Endothelial cell (in vitro differentiated cells): ENCODE data around the gene CACNG8. TPM values are rescaled to one million over a fixed set of nuclear protein-coding genes. Genes with fewer than 3 reads are reported as not detected.
A peak's percentile ranks its signal among the peaks of the same experiment; 100 is the strongest.
"Not testable (repeated sequence)": the region's sequence is repeated elsewhere in the genome, so short reads cannot be mapped to it uniquely, and the experiment has no call there.

Experiments
- DNase-seq: peaks from one replicate; pipeline ENCODE4 v3.0.0; 2021; ENCODE audit warnings: low spot score
- H3K27ac Mint-ChIP-seq: one replicate; pipeline ENCODE4 v1.8.0; 2021; ENCODE audit warnings: mixed read lengths, inconsistent platforms; ENCODE audit not compliant: unreplicated experiment
- H3K27me3 Mint-ChIP-seq: one replicate; pipeline ENCODE4 v1.8.0; 2021; ENCODE audit warnings: mild to moderate bottlenecking, moderate library complexity, mixed read lengths, inconsistent platforms; ENCODE audit not compliant: unreplicated experiment
- H3K36me3 Mint-ChIP-seq: one replicate; pipeline ENCODE4 v1.8.0; 2021; ENCODE audit warnings: mild to moderate bottlenecking, low read depth, mixed read lengths, inconsistent platforms; ENCODE audit not compliant: unreplicated experiment
- H3K4me1 Mint-ChIP-seq: one replicate; pipeline ENCODE4 v1.8.0; 2021; ENCODE audit warnings: mild to moderate bottlenecking, mixed read lengths, inconsistent platforms; ENCODE audit not compliant: unreplicated experiment
- H3K4me3 Mint-ChIP-seq: one replicate; pipeline ENCODE4 v1.8.0; 2021; ENCODE audit warnings: mild to moderate bottlenecking, mixed read lengths, inconsistent platforms; ENCODE audit not compliant: unreplicated experiment
- H3K9me3 Mint-ChIP-seq: one replicate; pipeline ENCODE4 v1.8.0; 2021; ENCODE audit warnings: mixed read lengths, inconsistent platforms; ENCODE audit not compliant: unreplicated experiment
- CTCF ChIP-seq: fragments of 200-600 bp; sonication (generic); IDR thresholded peaks from one replicate; pipeline ENCODE4 v1.5.0; 2021; ENCODE audit warnings: antibody characterized with exemption; ENCODE audit not compliant: unreplicated experiment
- total RNA-seq: library from RNA; stranded (reverse); fragmentation: NEBNext Ultra II Directional; extraction: Animal tissue kit (Norgen Biotek cat#: 25700); gene quantifications from one replicate; pipeline ENCODE4 v1.2.1, GENCODE V29; 2021; ENCODE audit not compliant: unreplicated experiment

Gene CACNG8
- total RNA-seq, 1 donor from 2014 or later, result 12.9 TPM

- Mint-ChIP-seq H3K27ac (no peak overlapping the region), H3K27me3 (peaks cover 2% of the 10 kb centered on the region), H3K9me3 (no peaks in the 10 kb centered on the region), H3K36me3 (no peaks in the 10 kb centered on the region), H3K4me1 (no peaks in the 10 kb centered on the region), H3K4me3 (no peak overlapping the region)
- DNase-seq, result no peak
- no peak for TF ChIP-seq CTCF
Measured at GRCh38 chr19:54029301-54029700, 66.6 kb downstream of the CACNG8 start.

GRCh38 chr19:54029930-54030490 lies 67.3 kb downstream of the CACNG8 start:
- Mint-ChIP-seq H3K4me3 (no peak overlapping the region), H3K9me3 (no peaks in the 10 kb centered on the region), H3K4me1 (no peaks in the 10 kb centered on the region), H3K27me3 (peaks cover 2% of the 10 kb centered on the region), H3K36me3 (no peaks in the 10 kb centered on the region), H3K27ac (no peak overlapping the region)
- DNase-seq, result peak; percentile 72
- TF ChIP-seq CTCF, result peak; percentile 66

GRCh38 chr19:54030895-54031586 lies 68.3 kb downstream of the CACNG8 start:
- peak; percentile 24 for DNase-seq
- Mint-ChIP-seq H3K4me1 (peaks cover 4% of the 10 kb centered on the region), H3K27me3 (peaks cover 2% of the 10 kb centered on the region), H3K36me3 (no peaks in the 10 kb centered on the region), H3K9me3 (no peaks in the 10 kb centered on the region), H3K27ac (no peak overlapping the region), H3K4me3 (no peak overlapping the region)
- TF ChIP-seq CTCF, result peak; percentile 51

- Mint-ChIP-seq H3K4me3 (no peak overlapping the region), H3K36me3 (no peaks in the 10 kb centered on the region), H3K4me1 (peaks cover 12% of the 10 kb centered on the region), H3K27me3 (no peaks in the 10 kb centered on the region), H3K27ac (no peak overlapping the region), H3K9me3 (no peaks in the 10 kb centered on the region)
- TF ChIP-seq CTCF, result no peak
- no peak for DNase-seq
Measured at GRCh38 chr19:54035215-54036178, 72.8 kb downstream of the CACNG8 start.

- not testable (repeated sequence) for H3K27ac Mint-ChIP-seq, H3K27me3 Mint-ChIP-seq, H3K36me3 Mint-ChIP-seq, DNase-seq, H3K9me3 Mint-ChIP-seq, H3K4me3 Mint-ChIP-seq
- H3K4me1 Mint-ChIP-seq, result peaks cover 16% of the 10 kb centered on the region
Measured at GRCh38 chr19:54036542-54036941, 73.8 kb downstream of the CACNG8 start.

Other genes starting within 250 kb of the CACNG8 start
- gene NLRP12, start 138.6 kb upstream of the CACNG8 start, total RNA-seq, result 2.1 TPM
- 123 TPM for gene MYADM, start 95.1 kb upstream of the CACNG8 start, total RNA-seq
- gene PRKCG, start 80.7 kb upstream of the CACNG8 start, total RNA-seq, result 0.92 TPM
- gene CACNG7, start 53.7 kb upstream of the CACNG8 start, total RNA-seq, result 0.51 TPM
- 0.21 TPM for gene CACNG6, start 28.7 kb downstream of the CACNG8 start, total RNA-seq
- 2.2 TPM for gene VSTM1, start 101.0 kb downstream of the CACNG8 start, total RNA-seq
- gene TARM1, start 118.4 kb downstream of the CACNG8 start, total RNA-seq, result not detected
- gene OSCAR, start 137.9 kb downstream of the CACNG8 start, total RNA-seq, result 0.21 TPM
- 126 TPM for gene NDUFA3, start 139.9 kb downstream of the CACNG8 start, total RNA-seq
- gene TFPT, start 152.7 kb downstream of the CACNG8 start, total RNA-seq, result 24.8 TPM
- gene PRPF31, start 152.8 kb downstream of the CACNG8 start, total RNA-seq, result 71.7 TPM
- 62.2 TPM for gene CNOT3, start 174.8 kb downstream of the CACNG8 start, total RNA-seq
- gene LENG1, start 196.8 kb downstream of the CACNG8 start, total RNA-seq, result 3.4 TPM
- gene TMC4, start 210.2 kb downstream of the CACNG8 start, total RNA-seq, result 2.6 TPM
- 203 TPM for gene MBOAT7, start 226.6 kb downstream of the CACNG8 start, total RNA-seq
- 27.8 TPM for gene TSEN34, start 228.4 kb downstream of the CACNG8 start, total RNA-seq
- 1,195 TPM for gene RPS9, start 237.9 kb downstream of the CACNG8 start, total RNA-seq